Kasumi-1 (cell line): ENCODE data around the gene NCKIPSD.

Experiments used
- DNase-seq, 2 experiments: peaks; one replicate each; lab custom pipeline; 2025; lab: John Stamatoyannopoulos, UW

The NCKIPSD gene

GRCh38 chr3:48647714-48648113 lies 38.0 kb downstream of the NCKIPSD start:
- DNase-seq, result no peak

DNA sequence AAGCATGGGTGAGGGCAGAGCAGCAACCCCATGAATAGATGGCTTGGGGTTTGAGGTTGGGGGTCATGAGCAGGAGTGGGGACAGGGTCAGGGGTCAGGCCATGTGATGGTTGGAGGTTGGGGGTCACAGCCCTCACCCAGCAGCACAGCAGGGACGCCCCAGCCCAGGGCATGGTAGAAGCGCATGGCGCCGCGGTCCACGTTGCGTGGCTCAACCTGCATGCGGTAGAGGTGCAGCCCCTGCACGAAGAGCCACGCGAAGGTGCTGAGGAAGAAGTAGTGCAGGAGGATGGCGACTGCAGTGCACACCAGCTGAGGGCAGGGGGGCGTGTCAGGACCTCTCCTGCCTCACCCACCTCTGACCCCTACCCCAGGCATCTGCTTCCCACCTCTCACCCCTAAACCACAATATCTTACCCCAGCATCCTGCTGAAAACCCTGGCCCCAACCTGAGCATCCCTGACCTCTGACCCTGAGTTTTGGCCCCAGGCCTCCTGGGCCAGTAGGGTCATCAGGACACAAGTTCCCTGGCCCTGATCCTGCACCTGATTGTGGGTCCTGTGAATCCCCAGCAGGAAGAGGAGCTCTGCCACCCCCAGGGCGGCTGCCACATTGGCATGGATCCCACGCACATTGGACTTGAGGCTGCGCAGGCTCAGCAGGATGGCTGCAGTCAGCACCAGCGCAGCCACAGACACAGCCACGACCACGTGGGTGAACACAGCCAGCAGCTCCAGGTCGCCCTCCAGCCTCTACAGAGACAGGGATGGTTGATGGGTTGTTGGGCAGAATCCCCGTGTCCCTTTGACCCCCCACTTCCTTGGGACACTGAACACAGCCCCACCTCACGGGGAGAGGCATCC lies 40.6 kb downstream of the NCKIPSD start:
- DNase-seq, result no peak

DNA sequence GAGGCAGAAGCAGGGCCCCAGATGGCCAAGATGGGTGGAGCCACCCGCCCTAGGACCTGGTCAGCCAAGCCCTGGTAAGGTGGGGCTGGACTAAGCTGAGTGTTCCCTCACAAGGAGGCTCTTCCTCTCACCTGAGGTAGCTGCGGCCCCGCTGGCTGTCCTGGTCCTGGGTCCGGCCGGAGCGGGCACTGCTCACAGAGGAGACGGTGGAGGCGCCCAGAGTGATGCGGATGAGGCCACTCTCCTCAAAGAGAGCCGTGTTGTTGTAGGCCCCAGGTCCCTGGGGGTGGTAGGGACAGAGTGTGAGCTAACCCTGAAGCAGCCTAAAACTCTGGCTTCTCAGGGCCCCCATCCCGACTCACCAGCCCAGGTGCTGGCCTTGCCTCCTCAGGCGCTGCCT lies 43.1 kb downstream of the NCKIPSD start:
- DNase-seq, result no peak

DNA sequence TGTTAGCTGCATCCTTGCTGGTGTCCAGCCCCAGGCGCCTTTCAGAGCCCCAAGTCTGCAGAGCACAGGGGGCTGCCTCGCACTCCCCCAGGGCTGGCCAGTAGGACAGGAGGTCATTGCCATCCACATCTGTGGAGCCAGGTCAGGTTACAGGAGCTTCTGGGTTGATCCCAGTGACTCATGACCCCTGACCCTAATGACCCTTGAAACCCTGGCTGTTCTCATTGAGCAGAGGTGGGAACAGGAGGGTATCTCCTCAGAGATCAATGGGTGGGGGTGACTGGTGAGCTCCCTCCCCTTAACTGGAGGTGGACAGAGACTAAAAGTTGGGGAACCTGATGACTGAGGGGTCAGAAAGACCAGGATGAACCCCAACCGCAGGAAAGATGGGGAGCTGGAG lies 44.3 kb downstream of the NCKIPSD start:
- no peak for DNase-seq

GRCh38 chr3:48639944-48640606 lies 45.6 kb downstream of the NCKIPSD start:
- DNase-seq, result no peak

- DNase-seq, result no peak
Measured at GRCh38 chr3:48637305-48637704, 48.4 kb downstream of the NCKIPSD start.

DNA sequence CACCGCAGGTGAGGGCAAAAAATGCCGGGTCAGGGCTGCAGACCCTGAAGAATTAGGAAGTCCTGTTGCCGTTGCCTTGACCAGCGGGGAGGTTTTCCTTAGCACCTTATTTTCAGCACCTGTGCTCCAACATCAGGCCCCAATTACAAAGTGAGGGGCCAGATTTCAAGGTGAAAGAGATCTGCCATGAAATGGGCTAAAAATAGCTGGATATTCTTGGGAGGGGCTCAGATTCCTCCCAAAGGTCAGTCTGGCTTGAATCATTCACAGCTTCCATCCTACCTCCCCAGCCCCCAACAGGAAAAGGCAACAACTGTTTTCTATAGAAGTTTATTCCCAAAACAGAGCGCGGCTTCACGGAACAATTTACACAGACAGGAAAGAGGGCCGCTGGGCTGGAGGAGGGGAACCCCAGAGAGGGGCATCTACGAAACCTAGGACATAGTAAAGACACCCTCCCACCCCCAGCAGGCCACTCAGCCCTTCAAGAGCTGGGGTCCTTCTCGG lies 49.5 kb downstream of the NCKIPSD start:
- no peak for DNase-seq

- DNase-seq, result peak; percentile 93 to 94
Measured at GRCh38 chr3:48635222-48636021, 50.3 kb downstream of the NCKIPSD start, which contains the start of gene SLC26A6. TSS of gene SLC26A6 (minus strand) at chr3:48635461. CDS start at chr3:48635393, 68 bp downstream.

- peak; percentile 49 to 54 for DNase-seq
Measured at GRCh38 chr3:48634661-48635221, 51.0 kb downstream of the NCKIPSD start.

DNA sequence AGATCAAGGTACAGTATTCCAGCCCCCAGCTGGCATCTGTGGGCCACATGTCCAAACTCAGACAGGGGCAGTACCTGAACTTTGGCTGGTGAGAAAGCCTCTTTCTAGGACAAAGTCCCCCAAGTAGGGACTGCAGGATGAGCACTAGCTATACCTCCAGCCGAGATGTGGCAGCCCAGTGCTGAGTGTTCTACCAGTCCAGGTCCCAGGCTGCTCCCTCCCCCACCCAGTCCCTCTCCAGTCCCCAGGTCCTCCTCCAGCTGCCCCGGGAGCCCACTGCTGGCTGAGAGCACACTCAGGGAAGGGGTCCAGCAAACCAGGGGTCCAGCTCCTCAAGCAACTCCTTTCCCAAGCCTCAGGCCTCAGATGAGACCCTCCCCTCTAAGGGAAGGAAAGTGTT lies 52.0 kb downstream of the NCKIPSD start:
- DNase-seq, result no peak

GRCh38 chr3:48633256-48633655 lies 52.5 kb downstream of the NCKIPSD start:
- no peak for DNase-seq

DNA sequence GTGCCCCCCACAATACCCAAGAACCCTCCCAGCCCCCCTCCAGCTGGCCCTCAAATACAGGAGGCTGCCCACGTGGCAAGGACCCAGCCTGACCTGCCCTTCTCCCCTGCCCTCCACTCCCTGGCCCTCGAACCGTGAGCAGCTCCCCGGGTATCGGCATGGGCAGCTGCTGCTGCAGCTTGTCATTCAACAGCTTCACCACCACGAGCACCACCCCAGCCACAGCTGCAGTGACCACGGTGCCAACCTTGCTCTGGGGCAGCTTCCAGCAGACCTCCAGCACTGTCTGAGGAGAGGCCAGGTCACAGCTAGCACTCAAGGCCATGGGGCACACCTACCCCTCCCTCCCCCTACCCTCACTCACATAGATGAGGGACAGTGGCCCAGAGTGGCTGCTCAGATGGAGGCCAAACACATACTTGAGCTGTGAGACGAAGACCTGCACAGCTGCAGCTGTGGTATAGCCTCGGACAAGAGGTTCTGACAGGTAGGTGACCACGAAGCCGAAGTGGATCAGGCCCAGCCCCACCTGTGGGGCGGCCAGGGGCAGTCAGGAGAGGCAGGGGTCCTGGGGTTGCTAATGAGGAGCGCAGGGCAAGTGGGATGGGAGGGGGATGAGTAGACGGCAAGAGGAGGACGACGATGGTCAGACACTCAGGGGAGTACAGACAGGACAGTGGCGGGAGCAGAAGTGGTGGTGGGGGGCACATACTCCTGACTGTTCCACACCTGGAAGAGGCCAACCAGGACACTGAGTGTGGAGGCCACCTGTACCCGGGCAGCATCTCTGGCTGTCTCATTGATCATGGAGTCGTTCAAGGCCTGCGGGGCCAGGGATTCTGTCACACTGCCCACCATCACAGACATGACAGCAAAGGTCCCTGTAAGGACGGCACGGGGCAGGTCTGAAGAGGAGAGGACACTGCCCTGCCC lies 53.9 kb downstream of the NCKIPSD start:
- DNase-seq, result no peak

DNA sequence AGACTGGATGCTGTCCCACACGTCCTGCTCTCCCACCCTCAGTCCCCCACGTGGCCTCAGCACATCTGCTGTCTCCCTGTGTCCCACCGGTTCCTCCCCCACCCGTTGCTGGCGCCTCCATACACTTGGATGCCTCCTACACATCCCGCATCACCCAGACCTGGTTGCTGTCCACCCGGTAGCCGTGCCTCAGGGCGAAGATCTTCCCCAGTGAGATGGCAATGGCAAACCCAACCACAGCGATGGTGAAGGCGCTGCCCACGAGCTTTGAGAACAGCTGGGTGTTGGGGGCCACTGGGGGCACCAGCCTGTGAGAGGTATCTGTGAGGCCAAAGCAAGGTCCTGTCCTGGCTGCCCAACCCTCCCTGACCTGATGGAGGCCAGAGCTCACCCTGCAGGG lies 54.9 kb downstream of the NCKIPSD start:
- DNase-seq, result no peak

- DNase-seq, result no peak
Measured at GRCh38 chr3:48630407-48630806, 55.3 kb downstream of the NCKIPSD start.

DNA sequence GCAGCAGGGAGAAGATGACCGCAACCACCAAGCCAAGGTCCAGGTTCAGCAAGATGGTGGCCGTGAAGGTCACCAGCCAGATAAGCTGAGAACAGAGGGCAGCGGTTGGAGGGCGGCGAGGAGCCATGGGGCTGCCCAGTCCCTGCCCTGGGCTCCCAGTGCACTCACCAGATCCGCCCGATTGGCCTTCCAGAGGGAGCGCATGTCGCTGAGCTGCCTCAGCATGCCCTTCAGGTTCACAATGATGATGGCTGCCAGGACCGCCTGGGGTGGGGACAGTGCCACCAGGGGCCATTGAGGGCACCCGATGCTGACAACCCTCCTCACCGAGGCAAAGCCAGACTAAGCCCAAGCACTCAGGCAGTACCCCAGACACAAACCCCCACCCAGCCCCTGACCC lies 55.8 kb downstream of the NCKIPSD start:
- no peak for DNase-seq

DNA sequence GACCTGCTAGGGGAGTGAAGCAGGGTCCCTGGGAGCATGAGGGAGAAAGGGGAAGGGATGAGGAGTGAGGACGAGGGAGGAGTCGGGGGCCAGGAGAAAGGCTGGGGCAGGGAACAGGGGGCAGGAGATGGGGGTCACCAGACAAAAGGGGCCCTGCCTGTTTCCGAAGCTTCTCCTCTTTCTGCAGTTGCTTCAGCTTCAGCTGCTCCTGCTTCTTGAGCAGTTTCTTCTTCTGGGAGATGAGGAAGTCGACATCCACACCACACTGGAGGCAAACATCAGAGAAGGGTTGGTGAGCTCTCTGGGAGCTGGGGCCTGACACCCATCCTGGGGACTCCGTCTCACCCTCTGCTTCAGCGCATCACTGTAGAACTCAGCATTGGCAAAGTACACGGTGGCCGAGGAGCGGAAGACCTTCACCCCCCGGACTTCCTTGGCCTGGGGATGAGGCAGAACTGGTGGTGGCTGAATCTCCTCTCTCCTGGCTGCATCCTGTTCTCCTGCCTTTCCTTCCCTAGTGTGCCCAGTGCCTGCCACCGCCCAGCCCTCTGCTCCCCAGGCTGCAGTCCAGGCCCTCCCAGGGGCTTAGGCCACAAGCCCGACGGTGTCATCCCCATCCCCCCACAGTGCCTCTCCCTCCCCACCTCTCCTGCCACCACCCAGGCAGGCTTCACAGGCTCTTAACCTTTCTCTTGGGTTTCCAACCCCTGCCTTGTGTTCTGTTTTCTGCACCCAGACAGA lies 57.3 kb downstream of the NCKIPSD start:
- no peak for DNase-seq

DNA sequence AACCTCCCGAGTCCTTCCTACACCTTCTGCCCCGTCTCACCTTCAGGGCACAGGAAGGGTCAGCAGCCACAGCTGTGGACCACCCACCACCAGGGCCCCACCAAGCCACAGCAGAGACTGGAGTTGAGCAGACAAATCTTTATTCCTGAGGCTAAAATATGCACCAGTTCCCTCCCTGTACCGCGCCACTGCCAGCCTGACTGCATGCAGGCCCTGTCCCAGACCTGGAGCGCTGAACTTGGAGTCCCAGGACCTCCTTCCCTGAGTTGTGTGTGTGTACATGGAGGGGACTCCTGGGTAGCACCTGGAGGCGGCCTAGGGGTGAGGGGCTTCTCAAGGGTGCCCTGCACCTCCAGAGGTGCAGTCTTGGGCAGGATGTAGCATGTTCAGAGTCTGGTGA lies 60.1 kb downstream of the NCKIPSD start:
- DNase-seq, result no peak

DNA sequence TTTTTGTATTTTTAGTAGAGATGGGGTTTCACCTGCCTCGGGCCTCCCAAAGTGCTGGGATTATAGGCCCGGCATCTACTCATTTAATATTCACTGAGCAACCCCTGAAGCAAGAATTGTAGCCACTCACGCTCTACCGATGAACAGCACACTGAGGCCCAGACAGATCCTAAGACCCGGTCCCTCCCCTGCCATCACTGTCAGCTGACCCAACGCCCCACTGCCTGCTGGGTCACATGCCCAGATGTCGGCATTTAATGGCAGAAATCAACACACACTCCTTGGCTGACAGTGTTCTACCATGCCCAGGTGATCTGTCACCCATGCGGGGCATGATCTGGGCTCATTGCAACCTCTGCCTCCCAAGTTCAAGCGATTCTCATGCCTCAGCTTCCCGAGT lies 60.9 kb downstream of the NCKIPSD start:
- DNase-seq, result no peak

DNA sequence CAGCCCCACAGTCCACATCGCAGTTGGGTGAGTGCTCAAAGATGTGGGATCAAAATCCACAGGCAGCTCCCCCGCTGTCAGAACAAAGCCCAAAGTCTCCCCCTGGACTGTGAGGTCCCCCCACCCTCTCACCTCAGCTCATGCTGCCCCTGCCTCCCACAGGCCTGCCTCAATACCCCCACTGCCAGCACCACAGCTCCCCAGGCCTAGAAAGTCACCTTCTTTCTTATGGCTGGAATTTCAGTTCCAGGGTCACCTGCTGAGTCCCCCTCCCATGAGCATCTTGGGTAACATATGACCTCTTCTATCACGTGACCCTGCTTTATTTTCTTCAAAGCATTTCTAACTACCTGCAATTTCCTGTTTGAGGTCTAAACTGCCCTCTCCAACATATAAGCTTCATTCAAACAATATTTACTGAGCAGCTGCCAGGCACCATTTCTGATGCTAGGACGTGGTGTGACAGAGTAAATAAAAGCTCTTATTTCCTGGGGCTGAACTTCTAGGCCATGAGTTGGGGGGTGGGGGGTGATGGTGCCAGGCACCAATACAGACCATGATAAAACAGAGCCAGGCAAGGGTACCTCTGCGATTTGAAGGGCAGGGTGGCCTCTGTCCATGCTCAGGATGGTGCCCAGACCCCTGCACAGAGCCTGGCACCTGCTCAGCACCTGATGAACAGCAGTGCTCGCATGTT lies 61.7 kb downstream of the NCKIPSD start:
- no peak for DNase-seq
